Measurements from ENCODE around the gene HPSE2.

Gene HPSE2

DNA sequence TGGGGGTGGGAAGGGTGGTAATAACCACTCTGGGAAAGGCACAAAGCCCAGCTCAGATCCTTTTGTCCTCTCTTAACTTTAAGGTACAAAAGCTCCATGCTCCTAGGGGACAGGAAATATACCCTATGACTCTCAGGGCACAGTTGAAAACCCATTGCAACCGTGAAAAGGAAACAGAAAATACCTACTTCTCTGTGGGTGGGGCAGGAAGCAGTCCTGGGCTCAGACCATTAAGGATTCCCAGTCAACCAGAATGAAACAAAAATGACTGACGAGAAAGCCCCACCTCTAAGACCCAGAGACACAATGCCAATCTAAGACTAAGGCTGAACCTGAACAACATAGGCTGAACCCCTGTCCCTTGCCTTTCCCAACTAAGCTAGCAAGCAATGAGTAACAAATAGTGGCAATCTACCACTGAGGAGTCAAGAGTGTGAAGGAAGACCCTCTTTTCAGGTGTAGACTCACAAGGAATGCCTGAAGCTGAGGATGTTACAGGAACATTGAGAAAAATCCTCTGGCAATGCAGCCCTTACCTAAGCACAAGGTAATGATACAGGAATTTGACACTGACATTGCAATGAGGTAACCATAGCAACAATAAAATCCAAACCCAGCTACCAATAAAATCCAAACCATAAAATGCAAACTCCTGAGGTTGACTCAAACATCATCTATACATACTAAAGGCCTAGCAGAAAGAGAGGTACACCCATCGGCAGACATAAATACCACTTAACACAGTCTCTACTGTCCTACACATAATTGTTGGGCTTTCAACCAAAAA, 380.1 kb downstream of the HPSE2 start:
- TF ChIP-seq, protein P1, sequence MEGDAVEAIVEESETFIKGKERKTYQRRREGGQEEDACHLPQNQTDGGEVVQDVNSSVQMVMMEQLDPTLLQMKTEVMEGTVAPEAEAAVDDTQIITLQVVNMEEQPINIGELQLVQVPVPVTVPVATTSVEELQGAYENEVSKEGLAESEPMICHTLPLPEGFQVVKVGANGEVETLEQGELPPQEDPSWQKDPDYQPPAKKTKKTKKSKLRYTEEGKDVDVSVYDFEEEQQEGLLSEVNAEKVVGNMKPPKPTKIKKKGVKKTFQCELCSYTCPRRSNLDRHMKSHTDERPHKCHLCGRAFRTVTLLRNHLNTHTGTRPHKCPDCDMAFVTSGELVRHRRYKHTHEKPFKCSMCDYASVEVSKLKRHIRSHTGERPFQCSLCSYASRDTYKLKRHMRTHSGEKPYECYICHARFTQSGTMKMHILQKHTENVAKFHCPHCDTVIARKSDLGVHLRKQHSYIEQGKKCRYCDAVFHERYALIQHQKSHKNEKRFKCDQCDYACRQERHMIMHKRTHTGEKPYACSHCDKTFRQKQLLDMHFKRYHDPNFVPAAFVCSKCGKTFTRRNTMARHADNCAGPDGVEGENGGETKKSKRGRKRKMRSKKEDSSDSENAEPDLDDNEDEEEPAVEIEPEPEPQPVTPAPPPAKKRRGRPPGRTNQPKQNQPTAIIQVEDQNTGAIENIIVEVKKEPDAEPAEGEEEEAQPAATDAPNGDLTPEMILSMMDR (conservative IDR thresholded peaks at IDR 0.05; ENCODE audit: low read length) = no peak
- DNase-seq (ENCODE audit: low read depth) = no peak
- no peak overlapping the region for H3K4me3 ChIP-seq (ENCODE audit: low read length)

DNA sequence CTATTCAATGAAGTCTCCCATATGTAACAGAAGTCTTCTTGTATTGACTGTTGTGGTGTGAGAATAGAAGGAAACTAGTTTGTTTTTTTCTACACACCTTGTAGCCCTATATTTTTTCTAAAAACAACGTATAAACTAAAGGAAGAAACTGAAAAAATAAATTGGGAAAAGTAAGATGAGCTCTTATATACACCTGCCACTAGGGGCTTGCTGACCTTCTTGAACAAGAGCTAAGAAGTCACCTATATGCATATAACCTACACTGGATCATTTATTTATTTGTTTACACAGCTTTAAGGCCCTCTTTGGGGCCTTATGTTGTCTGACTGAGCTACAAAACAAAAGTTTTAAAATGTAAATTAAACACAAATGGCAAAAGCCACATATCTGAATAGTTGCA, 383.0 kb downstream of the HPSE2 start:
- TF ChIP-seq, protein P1 (conservative IDR thresholded peaks at IDR 0.05; ENCODE audit: low read length) = no peak
- DNase-seq (ENCODE audit: low read depth) = no peak
- H3K4me3 ChIP-seq (ENCODE audit: low read length) = no peak overlapping the region

- no peak for DNase-seq (ENCODE audit: low read depth)
- no peak overlapping the region for H3K4me3 ChIP-seq (ENCODE audit: low read length)
- TF ChIP-seq, protein P1 (conservative IDR thresholded peaks at IDR 0.05; ENCODE audit: low read length) = no peak
These were observed 387.3 kb downstream of the HPSE2 start for GRCh38 chr10:98848361-98848760.

DNA sequence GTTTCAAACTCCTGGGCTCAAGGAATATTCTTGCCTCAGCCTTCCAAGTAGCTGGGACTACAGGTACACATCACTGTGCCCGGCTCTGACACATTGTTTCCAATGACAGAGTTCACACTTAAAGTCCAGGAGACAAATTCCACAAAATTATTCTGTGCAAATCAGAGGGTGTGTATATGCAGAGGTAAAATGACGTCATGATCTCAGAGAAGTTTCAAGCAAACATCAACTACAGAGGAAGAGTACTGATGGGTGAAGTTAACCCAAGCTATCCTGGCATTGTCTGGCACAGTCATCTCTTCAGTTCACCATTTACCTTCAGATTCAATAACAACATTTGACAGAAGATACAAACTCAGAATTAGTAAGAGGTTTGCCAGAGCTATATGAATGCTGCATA, 388.9 kb downstream of the HPSE2 start:
- H3K4me3 ChIP-seq (ENCODE audit: low read length) = no peak overlapping the region
- DNase-seq (ENCODE audit: low read depth) = no peak
- TF ChIP-seq, protein P1 (conservative IDR thresholded peaks at IDR 0.05; ENCODE audit: low read length) = no peak

DNA sequence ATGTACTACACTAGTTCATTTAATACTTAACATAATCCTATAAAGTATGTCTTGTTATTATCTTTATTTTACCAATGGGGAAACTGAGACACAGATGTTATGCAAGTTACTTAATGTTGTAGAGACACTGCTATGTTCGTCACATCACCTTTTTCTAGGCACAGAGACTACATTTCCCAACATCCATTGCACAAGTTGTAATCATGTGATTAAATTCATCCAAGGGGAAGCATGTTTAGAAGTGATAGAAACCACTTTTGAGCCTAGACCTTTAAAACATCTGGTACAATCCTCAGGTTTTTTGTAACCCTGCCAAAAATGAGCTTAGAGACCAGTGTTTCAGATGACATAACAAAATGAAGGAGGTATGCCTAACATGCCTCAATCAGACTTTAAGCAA, 402.1 kb downstream of the HPSE2 start:
- DNase-seq (ENCODE audit: low read depth) = no peak
- no peak overlapping the region for H3K4me3 ChIP-seq (ENCODE audit: low read length)
- TF ChIP-seq, protein P1 (conservative IDR thresholded peaks at IDR 0.05; ENCODE audit: low read length) = no peak

GRCh38 chr10:98832738-98833137, 402.9 kb downstream of the HPSE2 start:
- TF ChIP-seq, protein P1 (conservative IDR thresholded peaks at IDR 0.05; ENCODE audit: low read length) = no peak
- no peak for DNase-seq (ENCODE audit: low read depth)
- H3K4me3 ChIP-seq (ENCODE audit: low read length) = no peak overlapping the region

- DNase-seq (ENCODE audit: low read depth) = no peak
- TF ChIP-seq, protein P1 (conservative IDR thresholded peaks at IDR 0.05; ENCODE audit: low read length) = no peak
- H3K4me3 ChIP-seq (ENCODE audit: low read length) = no peak overlapping the region
These were observed 403.5 kb downstream of the HPSE2 start for GRCh38 chr10:98832196-98832595.
